Stomach (tissue), 4 donors: ENCODE data around the gene ARHGAP25.

Experiments
- EP300 ChIP-seq: sonication (generic); formaldehyde crosslinking; IDR thresholded peaks from one replicate; pipeline ENCODE4 v1.6.1; 2017; ENCODE audit warnings: antibody characterized with exemption
- POLR2AphosphoS5 ChIP-seq, 3 donors: sonication (generic); formaldehyde crosslinking; IDR thresholded peaks; one replicate each; pipeline ENCODE4 v1.6.1; 2016; ENCODE audit warnings: antibody characterized with exemption in 3 of 3
- TF ChIP-seq, protein P1 (sequence below), 7 experiments: fragments of 450-650 bp in 4 of 7; fragments of 200-600 bp in 3 of 7; sonication (generic) in 3 of 7; IDR thresholded peaks; one replicate each; pipeline ENCODE4 v1.5.1; 2016 to 2019; ENCODE audit warnings: antibody characterized with exemption in 7 of 7, control low read depth in 2 of 7, mild to moderate bottlenecking in 1 of 7

DNA sequence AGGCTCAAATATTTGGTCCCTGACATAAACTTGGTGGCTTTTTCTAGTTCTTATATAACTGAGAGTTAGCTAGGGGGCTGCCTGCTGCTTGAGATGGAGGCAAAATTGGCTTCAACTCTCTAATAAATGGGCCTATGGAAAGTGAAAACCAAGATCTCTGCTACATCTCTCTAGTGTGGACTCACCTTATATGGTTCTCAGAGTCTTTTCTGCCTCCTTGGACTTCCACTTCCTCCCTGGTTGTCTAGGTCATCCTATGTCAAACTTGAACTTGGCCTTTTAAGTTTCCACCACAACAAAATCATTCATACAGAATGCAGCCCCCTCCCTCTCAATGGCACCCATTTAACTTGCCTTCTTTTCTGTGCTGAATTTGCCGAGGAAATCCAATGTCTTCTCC is 23.9 kb upstream of the ARHGAP25 start:
- TF ChIP-seq, protein P1, sequence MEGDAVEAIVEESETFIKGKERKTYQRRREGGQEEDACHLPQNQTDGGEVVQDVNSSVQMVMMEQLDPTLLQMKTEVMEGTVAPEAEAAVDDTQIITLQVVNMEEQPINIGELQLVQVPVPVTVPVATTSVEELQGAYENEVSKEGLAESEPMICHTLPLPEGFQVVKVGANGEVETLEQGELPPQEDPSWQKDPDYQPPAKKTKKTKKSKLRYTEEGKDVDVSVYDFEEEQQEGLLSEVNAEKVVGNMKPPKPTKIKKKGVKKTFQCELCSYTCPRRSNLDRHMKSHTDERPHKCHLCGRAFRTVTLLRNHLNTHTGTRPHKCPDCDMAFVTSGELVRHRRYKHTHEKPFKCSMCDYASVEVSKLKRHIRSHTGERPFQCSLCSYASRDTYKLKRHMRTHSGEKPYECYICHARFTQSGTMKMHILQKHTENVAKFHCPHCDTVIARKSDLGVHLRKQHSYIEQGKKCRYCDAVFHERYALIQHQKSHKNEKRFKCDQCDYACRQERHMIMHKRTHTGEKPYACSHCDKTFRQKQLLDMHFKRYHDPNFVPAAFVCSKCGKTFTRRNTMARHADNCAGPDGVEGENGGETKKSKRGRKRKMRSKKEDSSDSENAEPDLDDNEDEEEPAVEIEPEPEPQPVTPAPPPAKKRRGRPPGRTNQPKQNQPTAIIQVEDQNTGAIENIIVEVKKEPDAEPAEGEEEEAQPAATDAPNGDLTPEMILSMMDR (IDR thresholded peaks at IDR 0.05) = no peak
- TF ChIP-seq EP300 (no peak), POLR2AphosphoS5 (IDR thresholded peaks at IDR 0.05) (no peak)
